ENCODE measurements around the gene KDM6A. TPM values are rescaled to one million over a fixed set of nuclear protein-coding genes. Genes with fewer than 3 reads are reported as not detected.

The KDM6A gene
- polyA plus RNA-seq, 1 donor from 2014 or later = 13.2 TPM

DNA sequence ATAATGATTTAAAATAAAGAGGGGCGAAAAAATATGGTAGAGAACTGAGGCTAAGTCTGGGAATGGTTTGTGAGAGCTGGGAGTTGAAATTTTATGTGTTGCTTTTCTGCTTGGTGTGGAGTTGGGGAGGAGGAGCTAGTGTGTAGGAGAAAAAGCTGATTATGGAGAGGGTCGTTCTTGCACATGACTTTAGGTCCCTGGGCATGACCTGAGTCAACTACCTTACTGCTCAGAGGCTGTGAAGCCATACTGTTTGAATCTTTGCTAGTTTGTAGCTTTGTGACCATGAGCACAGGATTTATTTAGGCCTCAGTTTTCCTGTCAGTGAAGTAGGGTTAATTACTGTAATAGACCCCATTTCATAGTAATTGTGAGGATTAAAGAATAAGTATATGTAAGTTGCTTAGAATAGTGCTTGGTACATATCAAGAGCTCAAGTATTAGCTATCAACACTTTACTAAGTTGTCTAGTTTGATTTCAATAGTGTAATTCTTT is 78.6 kb downstream of the KDM6A start:
- H3K36me3 Mint-ChIP-seq = peaks cover 6% of the 10 kb centered on the region
- peak overlapping the region in 1 of 3 donors; percentile 65 for H3K27ac Mint-ChIP-seq
- peaks cover 53 to 62% (median 59%) of the 10 kb centered on the region in 3 donors for H3K4me1 Mint-ChIP-seq
- no peaks in the 10 kb centered on the region for H3K27me3 Mint-ChIP-seq
- peak overlapping the region in 2 of 4 donors; percentile 23 to 45 for H3K4me3 Mint-ChIP-seq
- H3K9me3 Mint-ChIP-seq = no peaks in the 10 kb centered on the region

DNA sequence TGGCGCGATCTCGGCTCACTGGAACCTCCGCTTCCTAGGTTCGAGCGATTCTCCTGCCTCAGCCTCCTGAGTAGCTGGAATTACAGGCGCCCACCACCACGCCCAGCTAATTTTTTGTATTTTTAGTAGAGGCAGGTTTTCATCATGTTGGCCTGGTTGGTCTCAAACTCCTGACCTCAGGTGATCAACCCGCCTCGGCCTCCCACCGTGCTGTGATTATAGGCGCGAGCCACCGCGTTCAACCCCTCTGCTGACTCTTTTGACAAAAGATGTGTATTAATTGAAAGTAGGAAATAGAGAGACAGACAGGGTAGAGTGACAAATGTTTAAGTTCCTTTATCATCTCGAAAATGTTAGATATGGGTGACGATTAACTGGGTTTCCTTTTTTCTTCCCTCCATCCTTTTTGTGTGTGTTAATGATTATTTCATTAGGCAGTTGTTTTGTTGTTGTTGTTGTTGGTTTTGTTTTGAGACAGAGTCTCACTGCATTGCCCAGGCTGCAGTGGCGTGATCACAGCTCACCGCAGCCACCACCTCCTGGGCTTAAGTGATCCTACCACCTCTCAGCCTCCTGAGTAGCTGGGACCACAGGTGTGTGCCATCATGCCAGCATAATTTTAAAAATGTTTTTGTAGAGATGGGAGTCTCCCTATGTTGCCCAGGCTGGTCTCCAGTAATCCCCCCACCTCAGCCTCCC is 79.5 kb downstream of the KDM6A start:
- peaks cover 49 to 66% (median 61%) of the 10 kb centered on the region in 3 donors for H3K4me1 Mint-ChIP-seq
- no peaks in the 10 kb centered on the region for H3K9me3 Mint-ChIP-seq
- H3K36me3 Mint-ChIP-seq = peaks cover 6% of the 10 kb centered on the region
- no peaks in the 10 kb centered on the region for H3K27me3 Mint-ChIP-seq
- peak overlapping the region in 2 of 4 donors; percentile 49 to 53 for H3K4me3 Mint-ChIP-seq
- H3K27ac Mint-ChIP-seq = no peak overlapping the region

DNA sequence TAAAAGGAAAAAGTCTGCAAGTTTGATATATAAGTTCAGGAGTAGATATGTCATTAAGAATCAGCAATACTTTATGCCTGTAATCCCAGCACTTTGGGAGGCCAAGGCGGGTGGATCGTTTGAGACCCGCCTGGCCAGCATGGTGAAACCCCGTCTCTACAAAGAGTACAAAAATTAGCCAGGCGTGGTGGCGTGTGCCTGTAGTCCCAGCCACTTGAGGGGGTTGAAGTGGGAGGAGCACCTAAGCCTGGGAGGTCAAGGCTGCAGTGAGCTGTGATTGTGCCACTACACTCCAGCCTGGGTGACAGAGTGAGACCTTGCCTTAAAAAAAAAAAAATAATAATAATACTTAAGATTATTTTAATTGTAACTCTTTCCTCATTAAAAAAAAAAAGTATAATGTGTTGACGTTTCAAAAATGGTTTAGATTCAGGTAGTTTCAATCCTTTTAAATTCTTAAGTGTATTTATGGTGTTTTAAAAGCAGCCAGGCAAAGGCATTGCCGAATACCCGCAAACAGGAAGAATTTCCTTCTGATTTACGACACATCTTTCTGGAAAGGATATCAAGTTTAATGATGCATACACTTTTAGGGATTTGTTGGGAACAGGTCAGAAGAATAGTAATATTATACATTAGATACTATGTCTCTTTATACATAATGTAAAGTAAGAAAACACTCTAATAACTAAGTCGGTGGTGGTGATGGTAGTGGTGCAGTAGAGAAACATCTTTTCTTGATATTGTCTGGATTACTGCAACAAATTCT is 80.9 kb downstream of the KDM6A start:
- peaks cover 6% of the 10 kb centered on the region for H3K36me3 Mint-ChIP-seq
- peak overlapping the region in 1 of 4 donors; percentile 71 for H3K4me3 Mint-ChIP-seq
- no peaks in the 10 kb centered on the region for H3K27me3 Mint-ChIP-seq
- peak overlapping the region in 1 of 3 donors; percentile 22 for H3K27ac Mint-ChIP-seq
- no peaks in the 10 kb centered on the region for H3K9me3 Mint-ChIP-seq
- H3K4me1 Mint-ChIP-seq = peaks cover 46 to 59% (median 56%) of the 10 kb centered on the region in 3 donors

DNA sequence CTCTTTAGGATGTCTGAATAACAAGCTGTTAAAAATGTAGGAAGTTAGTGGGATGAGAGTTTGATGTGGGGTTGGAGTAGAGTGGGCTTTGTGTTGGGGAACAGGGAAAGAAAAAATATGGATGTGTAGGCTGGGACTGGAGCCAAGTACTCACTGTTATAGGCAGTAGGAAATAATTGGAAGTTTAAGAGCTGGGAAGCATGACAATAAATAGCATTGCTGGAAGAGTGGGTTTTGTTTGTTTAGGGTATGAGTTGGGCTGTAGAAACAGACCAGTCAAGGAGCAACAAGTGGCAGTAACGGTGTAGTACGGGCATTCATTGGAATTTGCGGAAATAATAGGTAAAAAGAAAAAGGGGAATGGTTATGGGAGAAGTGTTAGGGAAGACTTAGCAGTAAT is 81.6 kb downstream of the KDM6A start:
- Mint-ChIP-seq H3K9me3 (no peaks in the 10 kb centered on the region), H3K27ac (peak overlapping the region in 1 of 3 donors; percentile 14), H3K36me3 (peaks cover 6% of the 10 kb centered on the region), H3K4me1 (peaks cover 50 to 61% (median 56%) of the 10 kb centered on the region in 3 donors), H3K27me3 (no peaks in the 10 kb centered on the region), H3K4me3 (peak overlapping the region in 1 of 4 donors; percentile 71)

DNA sequence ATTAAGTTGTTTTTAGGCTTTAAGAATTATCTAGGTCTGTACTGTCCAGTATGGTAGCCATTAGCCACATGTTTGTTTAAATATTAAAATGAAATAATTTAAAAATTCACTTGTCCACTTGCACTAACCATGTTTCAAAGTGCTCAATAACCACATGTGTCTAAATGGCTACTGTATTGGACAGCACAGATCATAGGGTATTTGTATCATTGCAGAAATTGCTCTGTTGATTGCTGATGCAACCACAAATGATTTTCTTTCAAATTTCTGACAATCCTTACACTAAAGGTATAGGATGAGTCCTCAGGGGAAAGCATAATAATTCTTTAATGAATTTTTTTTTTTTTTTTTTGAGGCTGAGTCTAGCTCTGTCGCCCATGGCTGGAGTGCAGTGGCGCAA is 84.9 kb downstream of the KDM6A start:
- Mint-ChIP-seq H3K36me3 (no peaks in the 10 kb centered on the region), H3K27me3 (no peaks in the 10 kb centered on the region), H3K4me1 (peaks cover 49 to 59% (median 56%) of the 10 kb centered on the region in 3 donors), H3K4me3 (no peak overlapping the region), H3K9me3 (no peaks in the 10 kb centered on the region), H3K27ac (no peak overlapping the region)

DNA sequence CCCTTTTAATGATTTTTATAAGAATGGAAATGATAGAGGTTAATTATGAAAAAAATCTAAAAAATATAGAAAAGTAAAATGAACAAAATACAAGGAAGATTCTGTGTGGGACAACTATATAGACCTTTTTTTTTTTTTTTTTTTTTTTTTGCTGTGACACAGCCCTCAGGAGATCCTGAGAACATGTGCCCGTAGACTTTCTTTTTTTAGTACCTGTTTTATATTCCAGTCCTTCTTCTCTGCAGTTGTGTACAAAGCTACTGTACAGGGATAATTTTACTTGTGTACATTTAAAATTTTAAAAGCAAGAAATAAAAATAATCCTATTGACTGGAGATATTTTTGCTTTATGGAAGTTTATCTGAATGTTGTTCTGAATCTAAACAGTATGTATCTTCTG is 85.5 kb downstream of the KDM6A start:
- Mint-ChIP-seq H3K27ac (no peak overlapping the region), H3K9me3 (no peaks in the 10 kb centered on the region), H3K4me1 (peaks cover 46 to 55% (median 54%) of the 10 kb centered on the region in 3 donors), H3K4me3 (no peak overlapping the region), H3K36me3 (peaks cover 2% of the 10 kb centered on the region), H3K27me3 (no peaks in the 10 kb centered on the region)

DNA sequence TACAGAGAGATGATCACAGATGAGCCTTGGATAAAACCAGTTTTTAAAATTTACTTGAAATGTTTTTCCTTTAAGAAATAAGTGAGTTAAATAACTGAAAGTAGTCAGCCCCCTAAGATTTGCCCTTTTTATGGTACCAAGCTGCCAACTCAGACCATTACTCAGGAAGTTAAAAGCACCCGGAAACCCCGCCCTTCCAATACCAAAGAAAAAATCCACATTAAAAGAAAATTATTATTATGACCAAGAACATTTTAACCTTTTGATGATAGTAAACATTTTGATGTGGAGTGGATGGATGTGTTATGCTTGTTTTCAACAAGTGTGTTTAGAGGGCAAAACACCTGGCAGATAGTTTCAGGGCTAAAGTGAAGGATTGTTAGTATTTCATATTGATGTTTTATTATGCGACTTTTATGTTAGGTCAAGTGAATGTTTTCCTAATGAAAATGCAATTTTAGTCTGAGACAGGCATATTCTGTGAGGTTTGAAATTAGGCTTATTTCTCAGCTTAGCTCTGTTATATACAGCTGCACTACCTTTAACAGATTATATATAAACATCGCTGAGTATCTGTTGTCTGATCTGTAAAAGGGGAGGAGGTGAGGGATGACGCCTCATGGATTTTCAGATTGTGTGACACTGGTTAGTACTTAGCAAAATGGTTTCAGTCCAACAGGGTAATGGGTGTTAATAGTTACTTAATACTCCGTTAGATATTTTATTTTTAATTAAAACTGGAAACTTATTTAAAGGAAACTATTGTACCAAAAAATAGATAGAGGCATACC is 89.0 kb downstream of the KDM6A start:
- H3K36me3 Mint-ChIP-seq = peaks cover 13% of the 10 kb centered on the region
- H3K27me3 Mint-ChIP-seq = no peaks in the 10 kb centered on the region
- no peak overlapping the region for H3K27ac Mint-ChIP-seq
- H3K9me3 Mint-ChIP-seq = peaks cover 0 to 3% (median 3%) of the 10 kb centered on the region in 3 donors
- peaks cover 30 to 52% (median 43%) of the 10 kb centered on the region in 3 donors for H3K4me1 Mint-ChIP-seq
- H3K4me3 Mint-ChIP-seq = no peak overlapping the region

DNA sequence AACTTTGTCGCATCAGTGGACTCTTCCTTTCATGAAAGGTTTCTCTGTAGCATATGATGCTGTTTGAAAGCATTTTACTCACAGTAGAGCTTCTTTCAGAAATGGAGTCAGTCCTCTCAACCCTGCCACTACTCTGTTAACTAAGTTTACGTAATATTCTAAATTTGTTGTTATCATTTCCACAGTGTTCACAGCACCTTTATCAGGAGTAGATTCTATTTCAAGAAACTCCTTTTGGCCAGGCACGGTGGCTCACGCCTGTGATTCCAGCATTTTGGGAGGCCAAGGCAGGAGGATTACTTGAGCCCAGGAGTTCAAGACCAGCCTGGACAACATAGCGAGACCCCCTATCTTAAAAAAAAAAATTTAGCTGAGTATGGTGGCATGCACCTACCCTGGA is 90.0 kb downstream of the KDM6A start:
- no peak overlapping the region for H3K4me3 Mint-ChIP-seq
- H3K4me1 Mint-ChIP-seq = peaks cover 34 to 55% (median 48%) of the 10 kb centered on the region in 3 donors
- peaks cover 0 to 3% (median 3%) of the 10 kb centered on the region in 3 donors for H3K9me3 Mint-ChIP-seq
- H3K36me3 Mint-ChIP-seq = peaks cover 14% of the 10 kb centered on the region
- H3K27ac Mint-ChIP-seq = no peak overlapping the region
- no peaks in the 10 kb centered on the region for H3K27me3 Mint-ChIP-seq

DNA sequence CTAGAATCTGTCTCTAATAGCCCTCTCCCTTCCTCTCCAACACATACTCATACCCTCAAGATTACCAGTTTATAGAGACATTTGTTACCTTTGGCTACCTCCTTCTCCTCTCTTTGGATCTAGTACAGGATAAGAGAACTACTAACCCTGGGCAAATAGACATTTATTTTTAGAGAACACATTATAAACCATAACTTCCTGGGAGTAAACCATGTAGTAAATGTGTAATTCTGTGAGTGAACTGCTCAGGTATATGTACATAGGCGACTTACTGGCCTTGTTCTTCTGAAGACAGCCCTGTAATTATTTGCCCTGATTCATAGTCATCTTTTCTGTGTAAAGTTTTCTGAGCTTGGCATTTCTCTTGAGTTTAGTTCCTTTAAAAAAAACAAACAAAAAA is 94.2 kb downstream of the KDM6A start:
- Mint-ChIP-seq H3K9me3 (peaks cover 0 to 4% (median 3%) of the 10 kb centered on the region in 3 donors), H3K27ac (peak overlapping the region in 1 of 3 donors; percentile 29), H3K27me3 (no peaks in the 10 kb centered on the region), H3K4me1 (peaks cover 21 to 39% (median 34%) of the 10 kb centered on the region in 3 donors), H3K36me3 (peaks cover 20% of the 10 kb centered on the region), H3K4me3 (no peak overlapping the region)

DNA sequence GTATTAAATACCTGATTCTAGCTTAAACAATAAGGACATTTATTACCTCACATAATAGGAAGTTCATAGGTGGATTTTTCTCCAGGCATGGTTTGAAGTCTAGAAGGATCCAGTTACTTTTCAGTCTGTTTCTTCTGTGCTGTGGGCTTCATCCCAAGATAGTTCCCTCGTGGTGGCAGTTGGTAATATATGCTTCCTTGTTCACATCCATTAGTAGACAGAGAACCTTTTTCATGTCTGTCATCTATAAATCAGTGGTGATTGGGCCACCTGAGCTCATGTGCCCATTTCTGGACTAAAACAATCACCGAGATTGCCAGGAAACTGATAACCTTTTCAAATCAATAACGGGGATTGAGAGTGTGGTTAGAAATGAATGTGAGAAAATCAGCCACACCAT is 97.7 kb downstream of the KDM6A start:
- peaks cover 29% of the 10 kb centered on the region for H3K36me3 Mint-ChIP-seq
- H3K4me1 Mint-ChIP-seq = peaks cover 18 to 40% (median 28%) of the 10 kb centered on the region in 3 donors
- H3K27me3 Mint-ChIP-seq = no peaks in the 10 kb centered on the region
- H3K9me3 Mint-ChIP-seq = peaks cover 11 to 27% (median 12%) of the 10 kb centered on the region in 3 donors
- no peak overlapping the region for H3K27ac Mint-ChIP-seq
- H3K4me3 Mint-ChIP-seq = no peak overlapping the region

DNA sequence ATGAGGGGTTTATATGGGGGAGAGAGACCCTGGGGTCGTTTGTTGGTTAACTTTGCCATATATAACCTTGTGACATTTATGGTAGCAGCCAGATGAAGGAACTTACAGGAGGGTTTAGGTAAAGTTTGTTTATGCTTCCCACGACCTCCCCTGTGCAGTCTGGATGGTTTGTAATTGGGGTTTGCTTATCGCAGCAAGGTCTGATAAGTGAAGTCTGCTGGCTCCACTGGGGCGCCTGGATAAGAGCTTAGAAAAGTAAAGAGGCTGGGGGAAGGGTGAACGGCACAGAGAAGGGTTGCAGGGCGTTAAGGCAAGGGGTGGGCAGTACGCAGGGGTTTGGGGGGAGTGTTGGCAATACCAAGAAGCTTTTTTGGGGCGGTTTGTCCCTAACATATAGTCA is 98.7 kb downstream of the KDM6A start:
- Mint-ChIP-seq H3K4me3 (peak overlapping the region in 1 of 4 donors; percentile 56), H3K4me1 (peaks cover 13 to 35% (median 24%) of the 10 kb centered on the region in 3 donors), H3K27ac (peak overlapping the region; percentile 21 to 83 (median 39)), H3K36me3 (peaks cover 32% of the 10 kb centered on the region), H3K9me3 (peaks cover 8 to 23% (median 14%) of the 10 kb centered on the region in 3 donors), H3K27me3 (no peaks in the 10 kb centered on the region)

DNA sequence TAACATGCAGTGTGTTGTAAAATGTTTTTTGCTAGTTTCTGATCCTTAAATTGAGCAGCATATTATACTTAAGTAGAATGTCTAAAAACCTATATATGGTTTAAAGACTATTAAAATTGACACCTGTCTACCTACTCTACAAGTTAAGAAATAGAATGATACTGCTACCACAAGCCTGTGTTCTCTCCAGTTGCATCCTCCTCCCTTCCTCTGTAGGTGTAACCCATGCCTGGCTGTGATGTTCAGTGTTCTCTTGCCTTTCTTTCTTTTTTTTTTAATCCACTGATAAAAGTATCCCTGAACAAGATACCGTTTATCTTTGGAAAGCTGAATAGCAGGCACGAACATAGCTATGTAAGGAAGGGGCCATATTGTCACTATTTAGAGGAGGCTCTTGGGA is 99.1 kb downstream of the KDM6A start:
- Mint-ChIP-seq H3K4me1 (peaks cover 16 to 33% (median 25%) of the 10 kb centered on the region in 3 donors), H3K36me3 (peaks cover 29% of the 10 kb centered on the region)

DNA sequence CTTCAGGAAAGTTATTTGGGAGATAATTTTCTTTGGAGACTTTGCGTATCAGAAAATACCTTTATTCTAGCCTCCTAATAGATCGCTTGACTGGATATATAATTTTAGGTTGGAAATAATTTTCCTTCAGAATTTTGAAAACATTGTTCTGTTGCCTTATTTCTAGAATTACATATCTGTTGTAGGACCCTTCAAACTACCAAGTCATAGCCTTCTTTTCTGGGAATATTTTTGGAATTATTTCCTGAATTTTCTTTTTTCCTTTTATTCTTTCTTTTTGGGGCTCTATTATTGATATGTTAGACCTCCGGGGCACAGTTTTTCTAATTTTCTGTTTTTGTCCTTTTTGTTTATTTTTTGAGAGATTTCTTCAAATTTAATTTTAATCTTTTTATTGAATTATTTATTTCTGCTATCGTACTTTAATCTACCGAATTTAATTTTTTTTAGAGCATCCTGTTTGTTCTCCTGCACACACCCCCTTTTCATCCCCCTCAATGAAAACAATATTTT is 100.5 kb downstream of the KDM6A start:
- Mint-ChIP-seq H3K9me3 (peaks cover 8 to 23% (median 14%) of the 10 kb centered on the region in 3 donors), H3K4me3 (no peak overlapping the region), H3K4me1 (peaks cover 11 to 24% (median 21%) of the 10 kb centered on the region in 3 donors), H3K27me3 (no peaks in the 10 kb centered on the region), H3K36me3 (peaks cover 32% of the 10 kb centered on the region), H3K27ac (peak overlapping the region in 2 of 3 donors; percentile 20 to 32)

More for the DNA sequence above, 99.1 kb downstream of the KDM6A start:
- no peaks in the 10 kb centered on the region for H3K27me3 Mint-ChIP-seq
- peaks cover 8 to 23% (median 14%) of the 10 kb centered on the region in 3 donors for H3K9me3 Mint-ChIP-seq
- H3K27ac Mint-ChIP-seq = peak overlapping the region in 2 of 3 donors; percentile 39 to 83
- peak overlapping the region in 1 of 4 donors; percentile 56 for H3K4me3 Mint-ChIP-seq

DNA sequence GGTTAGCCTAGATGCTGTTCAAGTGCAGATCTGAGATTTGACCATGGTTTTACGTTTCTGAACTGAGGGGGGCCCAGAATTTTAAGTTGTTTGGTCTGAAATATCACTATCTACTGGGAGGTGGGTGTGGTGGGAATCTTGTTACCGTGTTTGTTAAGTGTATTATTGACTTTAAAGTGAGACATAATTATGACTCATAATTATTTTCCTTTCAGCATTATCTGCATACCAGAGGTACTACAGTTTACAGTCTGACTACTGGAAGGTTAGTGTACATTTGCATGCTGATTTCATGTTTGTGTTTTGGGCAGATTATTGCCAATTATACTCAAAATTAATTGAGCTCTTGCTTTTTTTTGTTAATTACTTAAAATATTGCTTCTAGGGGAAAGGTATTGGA is 101.5 kb downstream of the KDM6A start:
- Mint-ChIP-seq H3K36me3 (peaks cover 36% of the 10 kb centered on the region), H3K4me1 (peaks cover 19 to 27% (median 24%) of the 10 kb centered on the region in 3 donors), H3K27me3 (no peaks in the 10 kb centered on the region), H3K4me3 (peak overlapping the region in 1 of 4 donors; percentile 11), H3K9me3 (peaks cover 11 to 23% (median 14%) of the 10 kb centered on the region in 3 donors), H3K27ac (peak overlapping the region in 1 of 3 donors; percentile 40)

Data from IgD-negative memory B cell (primary cell).